Measurements from ENCODE around the gene PRKCG. TPM values are rescaled to one million over a fixed set of nuclear protein-coding genes. Genes with fewer than 3 reads are reported as not detected.
A peak's percentile ranks its signal among the peaks of the same experiment; 100 is the strongest.
"Not testable (repeated sequence)": the region's sequence is repeated elsewhere in the genome, so short reads cannot be mapped to it uniquely, and the experiment has no call there.

The PRKCG gene
- not detected for total RNA-seq
- long read RNA-seq: 0 reads

DNA sequence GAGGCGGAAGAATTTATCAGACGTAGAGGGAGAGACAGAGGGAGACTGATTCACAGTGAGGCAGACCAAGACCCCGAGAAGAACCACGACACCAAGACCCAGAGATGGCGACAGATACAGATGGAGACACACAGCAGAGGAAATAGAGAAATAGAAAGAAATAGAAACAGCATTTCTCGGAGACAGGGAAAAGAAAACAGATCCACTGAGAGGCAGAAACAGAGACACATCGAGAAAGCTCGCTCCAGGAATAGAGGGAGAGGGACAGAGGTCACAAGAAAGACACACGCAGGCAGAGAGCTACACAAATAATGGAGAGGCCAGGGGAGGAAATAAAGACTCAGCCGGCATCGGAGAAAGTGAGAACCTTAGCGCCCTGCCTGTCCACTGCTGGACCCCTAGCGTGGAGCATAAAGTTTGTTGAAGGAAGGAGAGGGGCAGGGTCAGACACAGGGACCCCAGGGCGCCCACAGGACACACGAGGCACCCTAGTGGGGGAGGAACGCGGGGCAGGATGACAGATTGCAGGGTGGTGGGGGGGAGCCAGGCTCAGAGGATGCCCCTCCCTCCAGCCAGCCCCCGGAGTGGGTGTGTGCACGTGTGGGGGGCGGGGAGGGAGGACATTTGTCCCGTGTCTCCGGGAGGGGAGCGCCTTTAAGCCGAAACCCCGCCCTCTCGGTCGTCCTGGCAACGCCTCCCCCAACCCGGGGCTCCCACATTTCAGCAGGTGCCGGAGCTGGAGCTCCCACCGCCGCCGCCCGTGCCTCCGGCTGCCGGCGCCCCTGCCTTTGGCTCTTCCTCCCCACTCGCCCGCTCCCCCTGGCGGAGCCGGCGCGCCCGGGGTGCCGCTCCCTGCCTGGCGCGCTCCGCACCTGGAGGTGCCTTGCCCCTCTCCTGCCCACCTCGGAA is at the start of gene PRKCG:
Gene PRKCG (plus strand): TSS at position 716 of the 909 bp plus-strand sequence. CDS start 298 bp downstream, outside the sequence.
- peaks cover 28% of the 10 kb centered on the region for H3K4me1 ChIP-seq
- peak; percentile 71 for TF ChIP-seq CTCF (IDR thresholded peaks at IDR 0.05; ENCODE audit: borderline replicate concordance)
- H3K9me3 ChIP-seq (replicated peaks): no peaks in the 10 kb centered on the region
- peak within 1 kb of the TSS; percentile 63 for H3K4me3 ChIP-seq
- intact Hi-C loops (cut with micrococcal nuclease): loop anchor here (5.0 kb wide), 1 partner anchor 39 kb away; no protein-coding TSS in a partner anchor
- H3K27me3 ChIP-seq (ENCODE audit: low read depth): peaks cover 68% of the 10 kb centered on the region
- DNase-seq: peak; percentile 29
- H3K36me3 ChIP-seq: no peaks in the 10 kb centered on the region
- H3K27ac ChIP-seq (replicated peaks): no peak within 1 kb of the TSS

DNA sequence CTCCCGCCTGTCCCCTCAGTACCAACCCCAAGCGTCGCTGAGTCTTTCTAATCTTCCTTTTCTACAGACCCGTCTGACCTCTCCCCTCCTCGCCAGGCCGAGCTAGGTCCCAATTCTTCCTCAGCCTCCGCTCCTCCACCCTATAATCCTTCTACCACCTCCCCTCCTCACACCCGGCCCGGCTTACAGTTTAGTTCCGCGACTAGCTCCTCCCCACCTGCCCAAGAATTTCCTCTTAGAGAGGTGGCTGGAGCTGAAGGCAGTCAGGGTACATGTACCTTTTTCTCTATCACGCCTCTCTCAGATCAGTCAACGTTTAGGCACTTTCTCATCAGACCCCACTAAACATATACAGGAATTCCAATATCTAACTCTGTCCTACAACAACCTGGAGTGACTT is 49.1 kb upstream of the PRKCG start:
- H3K36me3 ChIP-seq; H3K9me3 ChIP-seq (replicated peaks); intact Hi-C loops (cut with micrococcal nuclease); H3K4me3 ChIP-seq; H3K27ac ChIP-seq (replicated peaks); H3K4me1 ChIP-seq; DNase-seq: not testable (repeated sequence)
- peaks cover 38% of the 10 kb centered on the region for H3K27me3 ChIP-seq (ENCODE audit: low read depth)

DNA sequence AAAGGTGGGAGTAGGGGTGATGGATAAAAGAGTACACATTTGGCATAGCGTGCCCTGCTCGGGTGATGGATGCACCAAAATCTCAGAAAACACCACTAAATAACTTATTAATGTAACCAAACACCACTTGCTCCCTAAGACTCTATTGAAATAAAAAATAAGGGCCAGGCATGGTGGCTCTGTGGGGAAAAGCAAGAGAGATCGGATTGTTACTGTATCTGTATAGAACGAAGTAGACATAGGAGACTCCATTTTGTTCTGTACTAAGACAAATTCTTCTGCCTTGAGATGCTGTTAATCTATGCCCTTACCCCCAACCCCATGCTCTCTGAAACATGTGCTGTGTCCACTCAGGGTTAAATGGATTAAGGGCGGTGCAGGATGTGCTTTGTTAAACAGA is 43.6 kb upstream of the PRKCG start:
- H3K36me3 ChIP-seq; H3K4me1 ChIP-seq; H3K27ac ChIP-seq (replicated peaks); intact Hi-C loops (cut with micrococcal nuclease); DNase-seq; H3K9me3 ChIP-seq (replicated peaks); H3K4me3 ChIP-seq: not testable (repeated sequence)
- H3K27me3 ChIP-seq (ENCODE audit: low read depth): peaks cover 27% of the 10 kb centered on the region

GRCh38 chr19:53840241-53840640 is 41.8 kb upstream of the PRKCG start:
- DNase-seq; H3K9me3 ChIP-seq (replicated peaks); H3K4me1 ChIP-seq; H3K4me3 ChIP-seq; H3K27ac ChIP-seq (replicated peaks); H3K36me3 ChIP-seq: not testable (repeated sequence)
- intact Hi-C loops (cut with micrococcal nuclease): loop anchor here (5.0 kb wide), 1 partner anchor 42 kb away; the partner anchor contains the start of gene PRKCG
- H3K27me3 ChIP-seq (ENCODE audit: low read depth): peaks cover 25% of the 10 kb centered on the region

DNA sequence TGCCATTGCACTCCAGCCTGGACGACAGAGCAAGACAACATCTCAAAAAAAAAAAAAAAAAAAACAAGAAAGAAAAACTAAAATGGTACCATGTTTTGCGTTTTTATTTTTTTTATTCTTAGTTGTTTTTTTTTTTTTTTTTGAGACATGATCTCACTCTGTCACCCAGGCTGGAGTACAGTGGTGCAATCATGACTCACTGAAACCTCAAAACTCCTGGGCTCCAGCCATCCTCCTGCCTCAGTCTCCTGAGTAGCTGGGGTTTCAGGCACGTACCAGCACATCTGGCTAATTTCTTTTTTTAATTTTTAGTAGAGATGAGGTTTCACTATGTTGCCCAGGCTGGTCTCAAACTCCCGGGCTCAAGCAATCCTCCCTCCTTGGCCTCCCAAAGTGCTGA is 41.1 kb upstream of the PRKCG start:
- H3K9me3 ChIP-seq (replicated peaks); H3K27ac ChIP-seq (replicated peaks); DNase-seq; H3K4me1 ChIP-seq; H3K4me3 ChIP-seq; H3K36me3 ChIP-seq: not testable (repeated sequence)
- H3K27me3 ChIP-seq (ENCODE audit: low read depth): peaks cover 31% of the 10 kb centered on the region
- intact Hi-C loops (cut with micrococcal nuclease): loop anchor here (5.0 kb wide), 1 partner anchor 41 kb away; the partner anchor contains the start of gene PRKCG

DNA sequence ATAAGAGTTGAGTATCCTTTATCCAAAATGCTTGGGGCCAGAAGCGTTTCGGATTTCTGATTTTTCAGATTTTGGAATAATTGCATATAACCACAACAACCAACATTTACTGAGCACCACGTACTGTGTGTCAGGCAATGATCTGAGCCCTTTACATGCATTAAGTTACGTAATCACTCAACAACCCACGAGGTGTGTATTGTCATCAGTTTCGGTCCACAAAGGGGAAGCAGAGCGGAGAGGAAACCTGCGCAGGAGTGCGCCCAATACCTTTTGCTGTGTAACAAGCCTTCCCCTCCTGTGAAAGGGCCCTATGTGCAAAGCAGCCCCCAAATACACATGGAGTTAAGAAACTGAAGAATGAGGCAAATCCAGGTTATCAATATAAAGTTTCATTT is 37.1 kb upstream of the PRKCG start:
- H3K4me3 ChIP-seq: no peak overlapping the region
- no peaks in the 10 kb centered on the region for H3K9me3 ChIP-seq (replicated peaks)
- intact Hi-C loops (cut with micrococcal nuclease): loop anchor here (5.0 kb wide), 1 partner anchor 37 kb away; the partner anchor contains the start of gene PRKCG
- peaks cover 6% of the 10 kb centered on the region for H3K4me1 ChIP-seq
- H3K27ac ChIP-seq (replicated peaks): no peak overlapping the region
- no peak for DNase-seq
- peaks cover 8% of the 10 kb centered on the region for H3K27me3 ChIP-seq (ENCODE audit: low read depth)
- H3K36me3 ChIP-seq: no peaks in the 10 kb centered on the region
- no peak for TF ChIP-seq CTCF (IDR thresholded peaks at IDR 0.05; ENCODE audit: borderline replicate concordance)

- Histone ChIP-seq H3K27me3 (ENCODE audit: low read depth) (peaks cover 23% of the 10 kb centered on the region), H3K4me1 (peaks cover 4% of the 10 kb centered on the region), H3K36me3 (no peaks in the 10 kb centered on the region), H3K4me3 (no peak overlapping the region), H3K27ac (replicated peaks) (no peak overlapping the region), H3K9me3 (replicated peaks) (no peaks in the 10 kb centered on the region)
- intact Hi-C loops (cut with micrococcal nuclease): no loop called here
- DNase-seq: no peak
- TF ChIP-seq CTCF (IDR thresholded peaks at IDR 0.05; ENCODE audit: borderline replicate concordance): no peak
These were observed 34.4 kb upstream of the PRKCG start for GRCh38 chr19:53847555-53847954.
